Liver (tissue), 3 donors: ENCODE measurements around the gene SMIM13.

Source experiments
- CTCF ChIP-seq: fragments of 150-350 bp; IDR thresholded peaks from 2 replicates; pipeline ENCODE4 v1.5.1; 2017; ENCODE audit warnings: improper control_type of control experiment, low read depth, low read length; ENCODE audit not compliant: missing input control
- EGR1 ChIP-seq, 2 donors: IDR thresholded peaks; 2 replicates each; pipeline ENCODE4 v1.6.1; 2016 to 2018; ENCODE audit warnings: antibody characterized with exemption in 2 of 2, low read depth in 2 of 2
- GABPA ChIP-seq, 2 donors: IDR thresholded peaks in 1 of 2; conservative IDR thresholded peaks in 1 of 2; 2 replicates each; pipeline ENCODE4 v1.6.1; 2016; ENCODE audit warnings: antibody characterized with exemption in 2 of 2, mild to moderate bottlenecking in 1 of 2, moderate library complexity in 1 of 2
- HNF4A ChIP-seq, 2 donors: conservative IDR thresholded peaks; 2 replicates each; pipeline ENCODE4 v1.6.1; 2016; ENCODE audit warnings: antibody characterized with exemption in 2 of 2, mild to moderate bottlenecking in 2 of 2
- JUND ChIP-seq, 2 donors: IDR thresholded peaks; 2 replicates each; pipeline ENCODE4 v1.6.1; 2016; ENCODE audit warnings: antibody characterized with exemption in 2 of 2
- RAD21 ChIP-seq, 2 donors: IDR thresholded peaks; 2 replicates each; pipeline ENCODE4 v1.6.1; 2016; ENCODE audit warnings: antibody characterized with exemption in 2 of 2, mild to moderate bottlenecking in 2 of 2
- TAF1 ChIP-seq: conservative IDR thresholded peaks from 2 replicates; pipeline ENCODE4 v1.6.1; 2016; ENCODE audit warnings: antibody characterized with exemption, mild to moderate bottlenecking
- YY1 ChIP-seq: IDR thresholded peaks from 2 replicates; pipeline ENCODE4 v1.6.1; 2016; ENCODE audit warnings: antibody characterized with exemption, mild to moderate bottlenecking
- TF ChIP-seq, protein P1 (sequence below): IDR thresholded peaks from 2 replicates; pipeline ENCODE4 v1.6.1; 2016; ENCODE audit warnings: antibody characterized with exemption
- TF ChIP-seq, protein P2 (sequence below): IDR thresholded peaks from 2 replicates; pipeline ENCODE4 v1.6.1; 2016; ENCODE audit warnings: antibody characterized with exemption, mild to moderate bottlenecking
- TF ChIP-seq, protein P3 (sequence below): IDR thresholded peaks from 2 replicates; pipeline ENCODE4 v1.6.1; 2016; ENCODE audit warnings: antibody characterized with exemption
- donor health status: healthy.
- donor health status: healthy.

GRCh38 chr6:11136809-11137208 lies 43.2 kb downstream of the SMIM13 start:
- TF ChIP-seq, protein P1, sequence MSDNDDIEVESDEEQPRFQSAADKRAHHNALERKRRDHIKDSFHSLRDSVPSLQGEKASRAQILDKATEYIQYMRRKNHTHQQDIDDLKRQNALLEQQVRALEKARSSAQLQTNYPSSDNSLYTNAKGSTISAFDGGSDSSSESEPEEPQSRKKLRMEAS = no peak
- TF ChIP-seq CTCF (no peak), TAF1 (no peak), GABPA (IDR thresholded peaks at IDR 0.05 in 1 of 2, conservative IDR thresholded peaks at IDR 0.05 in 1 of 2) (no peak), RAD21 (IDR thresholded peaks at IDR 0.05) (no peak), EGR1 (IDR thresholded peaks at IDR 0.05; ENCODE audit: low read depth in 2 of 2) (no peak), JUND (IDR thresholded peaks at IDR 0.05) (no peak), YY1 (no peak), HNF4A (conservative IDR thresholded peaks at IDR 0.05) (no peak)
- TF ChIP-seq, protein P2, sequence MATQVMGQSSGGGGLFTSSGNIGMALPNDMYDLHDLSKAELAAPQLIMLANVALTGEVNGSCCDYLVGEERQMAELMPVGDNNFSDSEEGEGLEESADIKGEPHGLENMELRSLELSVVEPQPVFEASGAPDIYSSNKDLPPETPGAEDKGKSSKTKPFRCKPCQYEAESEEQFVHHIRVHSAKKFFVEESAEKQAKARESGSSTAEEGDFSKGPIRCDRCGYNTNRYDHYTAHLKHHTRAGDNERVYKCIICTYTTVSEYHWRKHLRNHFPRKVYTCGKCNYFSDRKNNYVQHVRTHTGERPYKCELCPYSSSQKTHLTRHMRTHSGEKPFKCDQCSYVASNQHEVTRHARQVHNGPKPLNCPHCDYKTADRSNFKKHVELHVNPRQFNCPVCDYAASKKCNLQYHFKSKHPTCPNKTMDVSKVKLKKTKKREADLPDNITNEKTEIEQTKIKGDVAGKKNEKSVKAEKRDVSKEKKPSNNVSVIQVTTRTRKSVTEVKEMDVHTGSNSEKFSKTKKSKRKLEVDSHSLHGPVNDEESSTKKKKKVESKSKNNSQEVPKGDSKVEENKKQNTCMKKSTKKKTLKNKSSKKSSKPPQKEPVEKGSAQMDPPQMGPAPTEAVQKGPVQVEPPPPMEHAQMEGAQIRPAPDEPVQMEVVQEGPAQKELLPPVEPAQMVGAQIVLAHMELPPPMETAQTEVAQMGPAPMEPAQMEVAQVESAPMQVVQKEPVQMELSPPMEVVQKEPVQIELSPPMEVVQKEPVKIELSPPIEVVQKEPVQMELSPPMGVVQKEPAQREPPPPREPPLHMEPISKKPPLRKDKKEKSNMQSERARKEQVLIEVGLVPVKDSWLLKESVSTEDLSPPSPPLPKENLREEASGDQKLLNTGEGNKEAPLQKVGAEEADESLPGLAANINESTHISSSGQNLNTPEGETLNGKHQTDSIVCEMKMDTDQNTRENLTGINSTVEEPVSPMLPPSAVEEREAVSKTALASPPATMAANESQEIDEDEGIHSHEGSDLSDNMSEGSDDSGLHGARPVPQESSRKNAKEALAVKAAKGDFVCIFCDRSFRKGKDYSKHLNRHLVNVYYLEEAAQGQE = no peak
- TF ChIP-seq, protein P3, sequence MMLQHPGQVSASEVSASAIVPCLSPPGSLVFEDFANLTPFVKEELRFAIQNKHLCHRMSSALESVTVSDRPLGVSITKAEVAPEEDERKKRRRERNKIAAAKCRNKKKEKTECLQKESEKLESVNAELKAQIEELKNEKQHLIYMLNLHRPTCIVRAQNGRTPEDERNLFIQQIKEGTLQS = no peak
